ENCODE measurements around the gene KLHL8. TPM values are rescaled to one million over a fixed set of nuclear protein-coding genes. Genes with fewer than 3 reads are reported as not detected.
A peak's percentile ranks its signal among the peaks of the same experiment; 100 is the strongest.
"Not testable (repeated sequence)": the region's sequence is repeated elsewhere in the genome, so short reads cannot be mapped to it uniquely, and the experiment has no call there.

Gene KLHL8
- polyA plus RNA-seq, 1 donor, result 15.9 TPM

- H3K4me3 ChIP-seq (ENCODE audit: low read length), result no peak overlapping the region
- peaks cover 13% of the 10 kb centered on the region for H3K4me1 ChIP-seq (ENCODE audit: control insufficient read depth, insufficient read depth, low read length)
- H3K36me3 ChIP-seq (ENCODE audit: control insufficient read depth, insufficient read depth, low read length), result no peaks in the 10 kb centered on the region
- H3K9me3 ChIP-seq (ENCODE audit: control insufficient read depth, low read depth, low read length), result no peaks in the 10 kb centered on the region
- peak overlapping the region; percentile 47 for H3K27ac ChIP-seq (ENCODE audit: low read length)
- no peaks in the 10 kb centered on the region for H3K27me3 ChIP-seq (ENCODE audit: control insufficient read depth, insufficient read depth, low read length)
- WGBS (ENCODE audit: insufficient coverage, low lambda C conversion rate), result 14% methylated on average over 1 of the region's 1 CpG
- DNase-seq, result peak in 1 of 2 donors; percentile 59
Measured at GRCh38 chr4:87151730-87152129, 68.7 kb downstream of the KLHL8 start.

- no peak overlapping the region for H3K27ac ChIP-seq (ENCODE audit: low read length)
- H3K4me3 ChIP-seq (ENCODE audit: low read length), result no peak overlapping the region
- H3K27me3 ChIP-seq (ENCODE audit: control insufficient read depth, insufficient read depth, low read length), result no peaks in the 10 kb centered on the region
- H3K4me1 ChIP-seq (ENCODE audit: control insufficient read depth, insufficient read depth, low read length), result peaks cover 13% of the 10 kb centered on the region
- peak; percentile 47 to 72 for DNase-seq
- WGBS (ENCODE audit: insufficient coverage, low lambda C conversion rate), result 100% methylated on average over 1 of the region's 2 CpGs
- H3K36me3 ChIP-seq (ENCODE audit: control insufficient read depth, insufficient read depth, low read length), result no peaks in the 10 kb centered on the region
- H3K9me3 ChIP-seq (ENCODE audit: control insufficient read depth, low read depth, low read length), result no peaks in the 10 kb centered on the region
Measured at GRCh38 chr4:87150498-87151261, 69.7 kb downstream of the KLHL8 start.

GRCh38 chr4:87147116-87147515 is 73.3 kb downstream of the KLHL8 start:
- Histone ChIP-seq H3K27ac (ENCODE audit: low read length) (peak overlapping the region; percentile 13), H3K9me3 (ENCODE audit: control insufficient read depth, low read depth, low read length) (no peaks in the 10 kb centered on the region), H3K4me3 (ENCODE audit: low read length) (no peak overlapping the region), H3K36me3 (ENCODE audit: control insufficient read depth, insufficient read depth, low read length) (no peaks in the 10 kb centered on the region), H3K27me3 (ENCODE audit: control insufficient read depth, insufficient read depth, low read length) (no peaks in the 10 kb centered on the region), H3K4me1 (ENCODE audit: control insufficient read depth, insufficient read depth, low read length) (peaks cover 18% of the 10 kb centered on the region)
- no CpG with 5 or more reads among the region's 3 CpGs for WGBS (ENCODE audit: insufficient coverage, low lambda C conversion rate)
- peak in 1 of 2 donors; percentile 53 for DNase-seq

GRCh38 chr4:87145934-87146333 is 74.5 kb downstream of the KLHL8 start:
- H3K36me3 ChIP-seq (ENCODE audit: control insufficient read depth, insufficient read depth, low read length); DNase-seq; H3K27ac ChIP-seq (ENCODE audit: low read length); H3K4me3 ChIP-seq (ENCODE audit: low read length); H3K27me3 ChIP-seq (ENCODE audit: control insufficient read depth, insufficient read depth, low read length); H3K9me3 ChIP-seq (ENCODE audit: control insufficient read depth, low read depth, low read length): not testable (repeated sequence)
- H3K4me1 ChIP-seq (ENCODE audit: control insufficient read depth, insufficient read depth, low read length), result peaks cover 15% of the 10 kb centered on the region
- WGBS (ENCODE audit: insufficient coverage, low lambda C conversion rate), result 71% methylated on average over 1 of the region's 6 CpGs

GRCh38 chr4:87144356-87144755 is 76.1 kb downstream of the KLHL8 start:
- WGBS (ENCODE audit: insufficient coverage, low lambda C conversion rate), result no CpG with 5 or more reads among the region's 2 CpGs
- Histone ChIP-seq H3K4me1 (ENCODE audit: control insufficient read depth, insufficient read depth, low read length) (peaks cover 16% of the 10 kb centered on the region), H3K36me3 (ENCODE audit: control insufficient read depth, insufficient read depth, low read length) (peaks cover 6% of the 10 kb centered on the region), H3K27ac (ENCODE audit: low read length) (peak overlapping the region; percentile 82), H3K9me3 (ENCODE audit: control insufficient read depth, low read depth, low read length) (no peaks in the 10 kb centered on the region), H3K4me3 (ENCODE audit: low read length) (no peak overlapping the region), H3K27me3 (ENCODE audit: control insufficient read depth, insufficient read depth, low read length) (no peaks in the 10 kb centered on the region)
- DNase-seq, result peak; percentile 64 to 79

- Histone ChIP-seq H3K4me3 (ENCODE audit: low read length) (no peak overlapping the region), H3K27ac (ENCODE audit: low read length) (no peak overlapping the region), H3K27me3 (ENCODE audit: control insufficient read depth, insufficient read depth, low read length) (no peaks in the 10 kb centered on the region), H3K4me1 (ENCODE audit: control insufficient read depth, insufficient read depth, low read length) (peaks cover 16% of the 10 kb centered on the region), H3K9me3 (ENCODE audit: control insufficient read depth, low read depth, low read length) (no peaks in the 10 kb centered on the region), H3K36me3 (ENCODE audit: control insufficient read depth, insufficient read depth, low read length) (peaks cover 16% of the 10 kb centered on the region)
- 83% methylated on average over 1 of the region's 3 CpGs for WGBS (ENCODE audit: insufficient coverage, low lambda C conversion rate)
- DNase-seq, result no peak
Measured at GRCh38 chr4:87141428-87141827, 79.0 kb downstream of the KLHL8 start.

- Histone ChIP-seq H3K9me3 (ENCODE audit: control insufficient read depth, low read depth, low read length) (no peaks in the 10 kb centered on the region), H3K27ac (ENCODE audit: low read length) (no peak overlapping the region), H3K4me1 (ENCODE audit: control insufficient read depth, insufficient read depth, low read length) (no peaks in the 10 kb centered on the region), H3K4me3 (ENCODE audit: low read length) (no peak overlapping the region), H3K36me3 (ENCODE audit: control insufficient read depth, insufficient read depth, low read length) (peaks cover 71% of the 10 kb centered on the region), H3K27me3 (ENCODE audit: control insufficient read depth, insufficient read depth, low read length) (no peaks in the 10 kb centered on the region)
- no peak for DNase-seq
- WGBS (ENCODE audit: insufficient coverage, low lambda C conversion rate), result no CpG with 5 or more reads among the region's 3 CpGs
Measured at GRCh38 chr4:87134122-87134521, 86.3 kb downstream of the KLHL8 start.

- no peaks in the 10 kb centered on the region for H3K27me3 ChIP-seq (ENCODE audit: control insufficient read depth, insufficient read depth, low read length)
- DNase-seq, result no peak
- H3K9me3 ChIP-seq (ENCODE audit: control insufficient read depth, low read depth, low read length), result no peaks in the 10 kb centered on the region
- peaks cover 79% of the 10 kb centered on the region for H3K36me3 ChIP-seq (ENCODE audit: control insufficient read depth, insufficient read depth, low read length)
- no peaks in the 10 kb centered on the region for H3K4me1 ChIP-seq (ENCODE audit: control insufficient read depth, insufficient read depth, low read length)
- 93% methylated on average over 2 of the region's 2 CpGs for WGBS (ENCODE audit: insufficient coverage, low lambda C conversion rate)
- no peak overlapping the region for H3K4me3 ChIP-seq (ENCODE audit: low read length)
- H3K27ac ChIP-seq (ENCODE audit: low read length), result no peak overlapping the region
Measured at GRCh38 chr4:87133183-87133582, 87.2 kb downstream of the KLHL8 start.

GRCh38 chr4:87132035-87132434 is 88.4 kb downstream of the KLHL8 start:
- peaks cover 86% of the 10 kb centered on the region for H3K36me3 ChIP-seq (ENCODE audit: control insufficient read depth, insufficient read depth, low read length)
- 100% methylated on average over 3 of the region's 8 CpGs for WGBS (ENCODE audit: insufficient coverage, low lambda C conversion rate)
- no peak overlapping the region for H3K4me3 ChIP-seq (ENCODE audit: low read length)
- H3K4me1 ChIP-seq (ENCODE audit: control insufficient read depth, insufficient read depth, low read length), result no peaks in the 10 kb centered on the region
- no peak overlapping the region for H3K27ac ChIP-seq (ENCODE audit: low read length)
- DNase-seq, result no peak
- H3K9me3 ChIP-seq (ENCODE audit: control insufficient read depth, low read depth, low read length), result no peaks in the 10 kb centered on the region
- H3K27me3 ChIP-seq (ENCODE audit: control insufficient read depth, insufficient read depth, low read length), result no peaks in the 10 kb centered on the region

GRCh38 chr4:87130985-87131703 is 89.3 kb downstream of the KLHL8 start:
- DNase-seq, result no peak
- H3K36me3 ChIP-seq (ENCODE audit: control insufficient read depth, insufficient read depth, low read length), result peaks cover 84% of the 10 kb centered on the region
- H3K27ac ChIP-seq (ENCODE audit: low read length), result no peak overlapping the region
- WGBS (ENCODE audit: insufficient coverage, low lambda C conversion rate), result 100% methylated on average over 2 of the region's 7 CpGs
- no peaks in the 10 kb centered on the region for H3K4me1 ChIP-seq (ENCODE audit: control insufficient read depth, insufficient read depth, low read length)
- no peaks in the 10 kb centered on the region for H3K9me3 ChIP-seq (ENCODE audit: control insufficient read depth, low read depth, low read length)
- no peaks in the 10 kb centered on the region for H3K27me3 ChIP-seq (ENCODE audit: control insufficient read depth, insufficient read depth, low read length)
- no peak overlapping the region for H3K4me3 ChIP-seq (ENCODE audit: low read length)

Data from large intestine (tissue), 3 donors.